Muscle layer of duodenum (tissue), 2 donors: ENCODE measurements around the gene GPSM1.

ENCODE experiments used
- H3K27ac ChIP-seq: one replicate; pipeline ENCODE4 v1.7.0; 2013; ENCODE audit warnings: mild to moderate bottlenecking, low read length
- H3K27me3 ChIP-seq: one replicate; pipeline ENCODE4 v1.7.0; 2013; ENCODE audit warnings: low read depth, mild to moderate bottlenecking, control low read depth, low read length
- H3K36me3 ChIP-seq, 2 donors: one replicate each; pipeline ENCODE4 v1.7.0; 2013; ENCODE audit warnings: low read length in 2 of 2, control low read depth in 1 of 2, mild to moderate bottlenecking in 1 of 2; ENCODE audit not compliant: insufficient read depth in 2 of 2, control insufficient read depth in 1 of 2
- H3K4me1 ChIP-seq, 2 donors: one replicate each; pipeline ENCODE4 v1.7.0; 2013; ENCODE audit warnings: low read length in 2 of 2, mild to moderate bottlenecking in 2 of 2, control low read depth in 1 of 2, moderate library complexity in 1 of 2; ENCODE audit not compliant: insufficient read depth in 2 of 2, control insufficient read depth in 1 of 2
- H3K4me3 ChIP-seq, 2 donors: one replicate each; pipeline ENCODE4 v1.7.0; 2013; ENCODE audit warnings: low read length in 2 of 2, low read depth in 1 of 2, mild to moderate bottlenecking in 1 of 2
- H3K9me3 ChIP-seq, 2 donors: one replicate each; pipeline ENCODE4 v1.7.0; 2013; ENCODE audit warnings: low read length in 2 of 2, control low read depth in 1 of 2, mild to moderate bottlenecking in 1 of 2; ENCODE audit not compliant: control insufficient read depth in 1 of 2
- donor health status: healthy.

The GPSM1 gene

DNA sequence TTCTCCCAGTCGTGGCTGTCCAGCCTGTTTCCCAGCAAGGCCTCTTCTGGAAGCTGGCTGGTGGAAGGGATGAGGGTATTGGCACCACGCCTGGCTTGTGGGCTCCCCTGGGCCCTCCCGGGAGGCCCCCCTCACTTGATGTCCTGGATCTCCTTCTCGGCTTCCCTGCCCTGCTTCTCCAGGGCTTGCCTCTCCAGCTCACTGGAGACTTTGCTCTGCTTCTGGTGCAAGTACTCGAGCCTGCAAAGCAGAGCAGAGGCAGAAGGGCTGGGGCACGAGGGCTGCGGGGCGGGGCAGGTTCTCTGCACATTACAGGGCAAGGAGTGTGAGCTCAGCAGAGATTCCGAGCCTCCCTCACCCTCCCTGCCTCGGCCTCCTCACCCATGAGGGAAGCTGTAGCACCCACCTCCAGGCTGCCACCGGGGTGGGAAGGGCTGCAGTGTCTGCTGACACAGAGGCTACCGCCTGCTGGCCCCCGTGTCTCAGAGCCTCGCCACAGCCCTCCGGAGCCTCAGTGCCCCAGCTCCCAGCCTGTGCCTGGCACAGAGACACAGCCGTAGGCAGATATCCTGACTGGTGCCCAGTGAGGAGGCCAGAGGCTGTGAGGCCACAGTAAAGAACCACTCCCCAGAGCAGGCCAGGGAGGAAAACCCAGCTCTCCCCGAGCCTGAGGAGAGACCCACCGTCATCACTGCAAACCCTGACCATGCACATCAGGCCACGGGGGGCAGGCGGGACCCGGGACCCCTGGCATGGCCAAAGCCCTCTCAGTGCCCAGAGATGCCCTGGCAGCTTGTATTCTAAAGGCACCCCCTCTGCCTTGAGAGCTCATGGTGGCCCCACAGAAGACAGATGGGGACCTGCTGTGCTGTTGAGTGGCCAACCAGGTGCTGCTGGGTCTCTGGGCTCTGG lies 65.5 kb downstream of the GPSM1 start:
- Histone ChIP-seq H3K36me3 (peaks cover 49 to 88% of the 10 kb centered on the region in 2 donors), H3K9me3 (no peaks in the 10 kb centered on the region), H3K4me1 (no peaks in the 10 kb centered on the region), H3K27me3 (no peaks in the 10 kb centered on the region), H3K27ac (no peak overlapping the region), H3K4me3 (no peak overlapping the region)

DNA sequence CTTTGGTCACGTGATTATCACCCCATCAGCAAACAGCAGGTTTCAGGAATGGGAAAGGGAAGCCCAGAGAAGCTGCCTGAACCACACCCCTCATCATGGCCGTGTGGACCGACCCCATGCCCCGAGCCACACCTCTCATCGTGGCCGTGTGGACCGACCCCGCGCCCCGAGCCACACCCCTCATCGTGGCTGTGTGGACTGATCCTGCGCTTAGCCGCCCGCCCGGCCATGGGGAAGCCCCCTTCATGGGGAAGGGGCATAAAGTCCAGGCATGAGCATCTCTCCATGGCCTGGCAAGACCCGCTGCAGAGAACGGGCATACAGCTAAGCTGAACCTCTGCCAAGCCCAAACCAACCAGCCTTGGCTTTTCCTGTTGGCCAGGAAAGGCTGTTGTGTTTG lies 66.2 kb downstream of the GPSM1 start:
- Histone ChIP-seq H3K27ac (no peak overlapping the region), H3K36me3 (peaks cover 45 to 81% of the 10 kb centered on the region in 2 donors), H3K4me3 (no peak overlapping the region), H3K27me3 (no peaks in the 10 kb centered on the region), H3K4me1 (peaks cover 0 to 2% of the 10 kb centered on the region in 2 donors), H3K9me3 (no peaks in the 10 kb centered on the region)

DNA sequence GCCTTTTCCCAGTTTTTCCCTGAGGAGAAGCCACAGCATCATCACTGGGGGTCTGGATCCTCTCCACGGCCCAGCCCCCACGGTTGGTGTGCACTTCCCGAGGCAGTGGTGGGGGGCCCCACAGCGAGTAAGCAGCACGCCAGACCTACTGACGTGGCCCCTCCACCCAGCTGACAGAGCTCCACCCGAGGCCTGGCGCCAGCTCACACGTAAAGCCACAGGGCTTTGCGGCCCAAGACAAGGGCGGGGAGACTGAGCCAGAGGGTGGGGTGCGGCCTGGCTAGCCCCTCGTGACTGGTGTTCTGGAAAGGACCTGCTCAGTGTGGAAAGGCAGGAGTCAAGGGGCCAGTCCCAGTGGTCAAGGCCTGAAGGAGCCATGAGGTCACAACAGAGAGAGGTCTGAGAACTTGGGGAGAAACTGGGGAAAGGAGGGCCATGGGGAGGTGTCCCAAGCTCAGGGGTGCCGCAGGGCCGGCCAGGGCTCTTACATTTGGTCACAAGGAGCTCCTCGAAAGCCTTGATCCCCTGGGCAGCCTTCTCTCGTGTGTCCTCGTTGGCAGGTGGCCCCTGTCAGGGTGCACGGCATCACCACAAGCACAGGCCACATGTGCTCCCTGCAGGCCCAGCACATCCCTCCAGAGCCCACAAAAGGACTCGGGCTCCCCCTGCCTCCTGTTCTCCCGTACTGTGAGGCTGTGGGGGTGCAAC lies 67.1 kb downstream of the GPSM1 start:
- peaks cover 0 to 11% of the 10 kb centered on the region in 2 donors for H3K4me1 ChIP-seq
- H3K36me3 ChIP-seq, result peaks cover 35 to 72% of the 10 kb centered on the region in 2 donors
- no peak overlapping the region for H3K4me3 ChIP-seq
- H3K27me3 ChIP-seq, result no peaks in the 10 kb centered on the region
- H3K27ac ChIP-seq, result no peak overlapping the region
- no peaks in the 10 kb centered on the region for H3K9me3 ChIP-seq

DNA sequence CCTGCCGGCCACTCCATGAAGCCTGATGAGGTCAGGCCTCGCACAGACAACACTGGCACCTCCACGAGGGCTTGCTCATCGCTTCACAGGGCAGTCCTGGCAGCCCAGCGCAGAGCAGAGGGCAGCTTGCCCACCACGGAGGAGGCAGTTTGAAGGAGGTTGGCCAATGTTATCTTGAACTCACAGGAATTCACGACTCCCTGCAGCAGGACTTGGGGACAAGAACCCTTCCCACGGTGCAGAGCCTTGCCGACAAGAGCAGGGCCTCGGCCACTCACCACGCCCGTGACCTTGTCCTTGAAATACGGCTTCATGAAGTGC lies 67.6 kb downstream of the GPSM1 start:
- H3K36me3 ChIP-seq, result peaks cover 31 to 67% of the 10 kb centered on the region in 2 donors
- H3K27me3 ChIP-seq, result no peaks in the 10 kb centered on the region
- no peaks in the 10 kb centered on the region for H3K9me3 ChIP-seq
- H3K4me1 ChIP-seq, result peaks cover 0 to 12% of the 10 kb centered on the region in 2 donors
- H3K4me3 ChIP-seq, result no peak overlapping the region
- H3K27ac ChIP-seq, result no peak overlapping the region

DNA sequence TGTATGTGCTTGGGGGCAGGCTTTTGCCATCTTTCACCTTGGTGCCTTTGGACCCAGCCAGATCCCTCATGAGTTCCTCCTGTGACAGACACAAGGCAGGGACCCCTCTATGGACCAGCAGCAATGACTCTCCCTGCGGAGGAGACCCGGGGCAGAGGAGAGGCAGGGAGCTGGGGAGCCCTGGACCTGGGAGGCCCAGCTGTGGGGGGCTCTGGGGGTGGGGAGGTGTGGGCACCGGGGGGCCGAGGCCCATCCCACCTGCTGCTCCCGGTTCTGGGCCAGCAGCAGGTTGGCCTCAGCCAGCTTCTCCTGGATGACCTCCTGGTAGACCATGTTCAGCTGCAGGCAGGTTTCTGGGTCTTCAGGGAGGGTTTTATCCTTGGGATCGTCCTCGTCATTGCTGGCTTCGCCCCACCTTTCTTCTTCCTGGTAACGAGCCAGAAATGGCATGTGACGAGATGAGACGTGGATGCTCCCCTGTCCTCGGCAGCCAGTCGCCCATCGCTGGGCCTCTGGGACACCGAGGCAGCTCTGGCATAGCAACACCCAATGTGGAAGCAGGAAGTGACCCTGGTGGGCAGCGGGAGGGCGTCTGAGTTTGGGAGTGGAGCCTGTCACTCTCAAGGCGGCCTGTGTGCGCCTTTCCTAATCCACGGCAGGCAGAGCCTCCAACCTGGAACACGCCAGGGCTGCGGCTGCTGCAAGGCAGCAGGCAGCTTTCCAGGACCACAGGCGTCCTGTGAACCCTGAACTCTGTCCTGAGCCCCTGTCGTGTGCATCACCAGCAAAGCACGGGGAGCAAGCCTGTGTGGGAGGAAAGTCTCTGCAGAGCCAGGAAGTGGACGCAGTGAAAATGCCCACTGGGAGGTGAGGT lies 68.2 kb downstream of the GPSM1 start:
- Histone ChIP-seq H3K27me3 (no peaks in the 10 kb centered on the region), H3K9me3 (no peaks in the 10 kb centered on the region), H3K27ac (no peak overlapping the region), H3K4me3 (no peak overlapping the region), H3K36me3 (peaks cover 31 to 65% of the 10 kb centered on the region in 2 donors), H3K4me1 (peaks cover 0 to 15% of the 10 kb centered on the region in 2 donors)

DNA sequence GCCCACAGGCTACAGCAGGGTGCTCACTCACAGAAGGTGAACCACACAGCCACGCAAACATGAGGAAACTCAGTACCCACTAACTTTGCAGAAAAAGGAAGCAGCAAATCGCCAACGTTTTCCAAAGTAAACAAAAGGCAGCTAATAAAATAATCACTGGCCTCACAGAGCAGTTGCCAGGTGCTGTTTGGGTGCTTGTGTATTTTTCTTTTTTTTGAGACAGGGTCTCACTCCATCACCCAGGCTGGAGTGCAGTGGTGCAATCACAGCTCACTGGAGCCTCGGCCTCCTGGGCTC lies 68.8 kb downstream of the GPSM1 start:
- Histone ChIP-seq H3K36me3 (peaks cover 29 to 62% of the 10 kb centered on the region in 2 donors), H3K4me3 (no peak overlapping the region), H3K9me3 (no peaks in the 10 kb centered on the region), H3K4me1 (peaks cover 0 to 17% of the 10 kb centered on the region in 2 donors), H3K27me3 (no peaks in the 10 kb centered on the region), H3K27ac (no peak overlapping the region)

DNA sequence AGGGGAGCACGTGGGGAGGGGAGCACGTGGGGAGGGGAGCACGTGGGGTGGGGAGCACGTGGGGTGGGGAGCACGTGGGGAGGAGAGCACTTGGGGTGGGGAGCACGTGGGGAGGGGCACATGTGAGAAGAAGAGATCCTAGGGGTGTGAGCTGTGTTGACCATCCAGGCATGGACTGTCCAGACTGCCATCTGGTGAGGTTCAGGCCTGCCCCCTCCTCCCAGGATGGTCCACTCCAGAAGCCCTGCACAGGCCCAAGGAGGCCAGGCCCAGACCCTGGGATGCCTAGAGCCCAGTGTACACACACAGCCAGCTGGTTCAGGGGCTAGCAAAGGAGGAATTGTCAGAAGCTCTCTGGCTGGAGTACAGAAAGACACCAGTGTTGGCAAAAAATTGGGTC lies 70.3 kb downstream of the GPSM1 start:
- H3K27me3 ChIP-seq, result no peaks in the 10 kb centered on the region
- H3K4me1 ChIP-seq, result peaks cover 0 to 17% of the 10 kb centered on the region in 2 donors
- no peaks in the 10 kb centered on the region for H3K9me3 ChIP-seq
- H3K4me3 ChIP-seq, result no peak overlapping the region
- H3K36me3 ChIP-seq, result peaks cover 15 to 47% of the 10 kb centered on the region in 2 donors
- no peak overlapping the region for H3K27ac ChIP-seq

DNA sequence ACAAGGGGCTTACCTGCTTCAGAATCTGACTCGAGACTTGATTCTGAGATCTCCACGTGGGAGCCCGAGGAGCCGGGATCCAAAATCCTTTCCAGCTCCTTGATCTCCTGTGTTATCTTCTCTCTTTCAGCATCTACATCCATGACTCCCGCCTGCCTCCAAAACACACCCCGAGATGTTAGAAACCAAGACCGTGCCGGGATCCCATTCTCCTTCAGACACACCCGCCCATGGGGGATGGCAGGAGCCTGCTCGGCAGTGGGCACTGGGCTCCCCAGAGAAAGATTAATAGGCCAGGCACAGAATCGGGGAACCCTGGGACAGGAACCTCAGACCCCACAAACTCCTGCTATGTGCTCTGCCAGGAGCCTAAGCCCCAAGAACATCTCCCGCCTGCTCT lies 70.9 kb downstream of the GPSM1 start:
- Histone ChIP-seq H3K27me3 (no peaks in the 10 kb centered on the region), H3K36me3 (peaks cover 14 to 40% of the 10 kb centered on the region in 2 donors), H3K27ac (no peak overlapping the region), H3K9me3 (no peaks in the 10 kb centered on the region), H3K4me1 (peaks cover 0 to 17% of the 10 kb centered on the region in 2 donors), H3K4me3 (no peak overlapping the region)

DNA sequence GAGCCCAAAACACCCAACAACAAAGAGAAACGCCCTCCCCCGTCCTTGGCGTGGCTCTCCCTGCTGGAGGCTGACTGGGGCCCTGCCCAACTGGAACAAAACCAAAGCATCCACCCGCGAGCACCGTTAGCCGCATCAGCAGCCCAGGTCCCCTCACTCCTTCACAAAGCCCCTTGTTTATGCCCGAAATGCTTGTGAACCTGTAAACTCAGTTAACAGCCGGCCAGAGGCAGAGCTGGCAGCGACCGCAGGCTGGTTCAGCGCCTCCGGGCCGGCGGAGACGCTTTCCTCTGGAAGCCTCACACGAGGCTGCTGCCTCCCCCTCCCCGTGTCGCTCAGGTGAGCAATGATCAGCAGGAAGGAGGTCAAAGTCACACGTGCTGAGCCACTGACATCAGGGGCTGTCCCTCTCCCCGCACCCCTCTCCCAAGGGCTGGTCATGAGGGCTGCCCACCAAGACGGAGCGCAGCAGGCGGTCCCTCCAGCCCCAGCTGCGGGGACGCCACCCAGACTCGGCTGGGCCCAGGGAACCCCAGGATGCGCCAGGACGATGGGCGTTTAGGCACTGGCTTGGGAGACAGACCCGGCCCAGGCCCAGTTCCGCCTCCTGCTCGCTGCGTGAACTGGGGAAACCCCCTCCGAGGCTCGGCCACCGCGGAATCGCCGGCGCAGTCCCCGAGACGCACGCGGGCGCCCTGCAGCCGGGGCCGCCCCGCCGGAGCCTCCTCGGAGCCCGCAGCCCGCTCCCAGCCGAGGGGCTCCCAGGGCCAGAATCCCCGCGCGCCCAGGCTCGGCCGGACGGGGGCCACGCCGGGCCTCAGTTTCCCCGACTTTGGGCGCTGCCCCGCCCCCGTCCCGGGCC lies 72.1 kb downstream of the GPSM1 start:
- peaks cover 14 to 38% of the 10 kb centered on the region in 2 donors for H3K36me3 ChIP-seq
- no peak overlapping the region for H3K27ac ChIP-seq
- peaks cover 0 to 17% of the 10 kb centered on the region in 2 donors for H3K4me1 ChIP-seq

DNA sequence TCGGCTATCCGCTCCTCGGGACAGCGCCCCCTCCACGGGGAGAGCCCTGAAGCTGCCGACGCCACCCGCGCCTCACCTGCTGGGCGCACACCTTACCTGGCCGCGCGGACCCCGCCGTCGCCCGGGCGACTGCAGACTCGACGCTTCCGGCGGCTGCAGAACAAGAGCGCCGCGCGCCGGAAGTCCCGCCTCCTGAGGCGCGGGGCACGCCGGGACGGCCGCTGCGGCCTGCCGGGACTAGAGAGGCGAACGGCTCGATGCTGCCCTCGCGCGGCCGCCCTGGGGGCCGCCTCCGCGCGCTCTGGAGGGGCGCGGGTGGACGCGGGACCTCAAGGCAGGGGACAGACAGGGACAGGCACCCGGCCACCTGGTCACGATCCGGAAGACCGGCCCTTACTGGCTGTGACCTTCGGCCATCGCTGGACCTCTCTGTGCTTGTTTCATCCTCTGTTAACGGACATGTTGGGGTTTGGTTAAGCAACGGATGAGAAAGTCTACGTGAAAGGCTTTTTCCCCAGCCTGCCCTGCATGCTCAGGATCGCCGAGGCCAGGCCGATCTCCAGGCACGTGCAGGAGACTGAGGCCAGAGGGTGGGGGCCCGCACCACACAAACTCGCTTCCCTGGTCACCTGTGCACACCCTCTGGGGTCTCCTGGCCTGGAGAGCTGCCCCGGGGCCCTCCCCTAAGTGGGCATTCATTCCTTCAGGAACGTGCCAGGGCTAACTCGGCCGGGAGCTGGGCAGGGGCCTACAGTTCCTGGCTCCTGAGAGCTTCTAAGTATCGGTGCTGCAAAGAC lies 72.9 kb downstream of the GPSM1 start, which contains the start of gene SNAPC4:
Gene SNAPC4 (minus strand): TSS at position 133 of the 797 bp plus-strand sequence. CDS start 1,742 bp downstream, outside the sequence.
- no peaks in the 10 kb centered on the region for H3K27me3 ChIP-seq
- H3K9me3 ChIP-seq, result no peaks in the 10 kb centered on the region
- H3K36me3 ChIP-seq, result peaks cover 10 to 37% of the 10 kb centered on the region in 2 donors
- peak within 1 kb of the TSS; percentile 66 to 96 for H3K4me3 ChIP-seq
- no peak within 1 kb of the TSS for H3K27ac ChIP-seq
- H3K4me1 ChIP-seq, result peaks cover 0 to 17% of the 10 kb centered on the region in 2 donors

More for the DNA sequence above, 72.1 kb downstream of the GPSM1 start:
- Histone ChIP-seq H3K4me3 (peak overlapping the region; percentile 66 to 96), H3K27me3 (no peaks in the 10 kb centered on the region), H3K9me3 (no peaks in the 10 kb centered on the region)
